Stimulated activated naive CD4-positive, alpha-beta T cell treated with Interleukin-2 at 50 U/mL for 16 hours (primary cell): ENCODE measurements around the gene VRK3.
A peak's percentile ranks its signal among the peaks of the same experiment; 100 is the strongest.

Experiments used
- DNase-seq: peaks from one replicate; lab custom pipeline; 2025; lab: John Stamatoyannopoulos, UW

The VRK3 gene

GRCh38 chr19:50030937-50031336, 5.8 kb upstream of the VRK3 start:
- DNase-seq: no peak

GRCh38 chr19:50030225-50030624, 5.1 kb upstream of the VRK3 start:
- DNase-seq: no peak

GRCh38 chr19:50026550-50026906, 1.4 kb upstream of the VRK3 start:
- no peak for DNase-seq

GRCh38 chr19:50025794-50026549, 800 bp upstream of the VRK3 start, which contains the start of gene ZNF473:
ZNF473 (plus strand) TSS chr19:50026005; CDS start chr19:50031083, 5,078 bp downstream.
- DNase-seq: peak; percentile 92

- DNase-seq: no peak
Measured at GRCh38 chr19:50024719-50025021, 502 bp downstream of the VRK3 start.

GRCh38 chr19:50022823-50023222, 2.3 kb downstream of the VRK3 start:
- DNase-seq: no peak

GRCh38 chr19:50020481-50020880, 4.7 kb downstream of the VRK3 start:
- DNase-seq: no peak

- DNase-seq: no peak
Measured at GRCh38 chr19:50016225-50016807, 8.9 kb downstream of the VRK3 start.

GRCh38 chr19:50008532-50008931, 16.6 kb downstream of the VRK3 start:
- no peak for DNase-seq

GRCh38 chr19:50007947-50008346, 17.2 kb downstream of the VRK3 start:
- no peak for DNase-seq

- no peak for DNase-seq
Measured at GRCh38 chr19:50007170-50007569, 18.0 kb downstream of the VRK3 start.

- peak; percentile 30 for DNase-seq
Measured at GRCh38 chr19:50005428-50005827, 19.7 kb downstream of the VRK3 start.

- peak; percentile 9 for DNase-seq
Measured at GRCh38 chr19:50003810-50004419, 21.3 kb downstream of the VRK3 start.

- DNase-seq: no peak
Measured at GRCh38 chr19:50003254-50003788, 21.9 kb downstream of the VRK3 start.

GRCh38 chr19:50002386-50002960, 22.7 kb downstream of the VRK3 start:
- no peak for DNase-seq

GRCh38 chr19:50001775-50002174, 23.4 kb downstream of the VRK3 start:
- no peak for DNase-seq

GRCh38 chr19:50000841-50001557, 24.2 kb downstream of the VRK3 start:
- no peak for DNase-seq

- DNase-seq: no peak
Measured at GRCh38 chr19:50000038-50000840, 24.9 kb downstream of the VRK3 start.

GRCh38 chr19:49999371-50000010, 25.7 kb downstream of the VRK3 start:
- no peak for DNase-seq

GRCh38 chr19:49997709-49998108, 27.5 kb downstream of the VRK3 start:
- no peak for DNase-seq

- peak; percentile 14 for DNase-seq
Measured at GRCh38 chr19:49988433-49988832, 36.7 kb downstream of the VRK3 start.
